Measurements from ENCODE around the gene ZNF492. TPM values are rescaled to one million over a fixed set of nuclear protein-coding genes. Genes with fewer than 3 reads are reported as not detected.

Gene ZNF492
- total RNA-seq, 1 experiment from 2014 or later = not detected

DNA sequence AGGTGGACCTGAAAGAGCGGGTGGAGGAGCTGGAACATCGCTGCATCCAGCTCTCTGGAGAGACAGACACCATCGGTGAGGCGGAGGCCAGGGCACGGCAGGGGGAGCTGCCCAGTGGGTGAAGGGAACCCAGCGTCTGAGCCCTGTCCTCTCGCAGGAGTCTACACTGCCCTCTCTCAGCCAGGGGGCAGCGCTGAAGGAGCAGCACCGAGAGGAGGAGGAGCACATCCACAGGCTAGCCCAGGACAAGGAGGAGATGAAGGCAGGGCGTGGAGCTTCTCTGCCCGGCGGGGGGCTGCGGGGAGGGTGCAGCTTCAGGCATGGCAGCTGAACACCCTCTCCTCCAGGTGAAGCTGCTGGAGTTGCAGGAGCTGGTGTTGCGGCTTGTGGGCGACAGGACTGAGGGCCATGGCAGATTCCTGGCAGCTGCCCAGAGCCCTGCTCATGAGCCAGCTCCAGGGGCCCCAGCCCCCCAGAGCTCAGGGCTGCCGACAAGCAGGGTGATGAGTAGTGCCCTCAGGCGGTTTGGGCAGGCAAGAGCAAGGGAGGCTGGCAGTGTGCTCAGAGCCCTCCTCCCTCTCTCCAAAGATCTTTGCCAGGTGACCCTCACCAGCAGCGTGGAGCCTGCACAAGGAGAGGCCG, 31.4 kb upstream of the ZNF492 start:
- Mint-ChIP-seq H3K27me3 (ENCODE audit: low read depth) (peaks cover 4% of the 10 kb centered on the region), H3K36me3 (ENCODE audit: insufficient read depth in 1 of 3, low read depth in 3 of 3) (peaks cover 22 to 35% (median 26%) of the 10 kb centered on the region in 3 experiments), H3K4me3 (no peak overlapping the region), H3K4me1 (no peaks in the 10 kb centered on the region), H3K9me3 (peaks cover 93 to 94% of the 10 kb centered on the region in 2 experiments), H3K27ac (no peak overlapping the region)
- no peak overlapping the region for H3K4ac ChIP-seq (ENCODE audit: low read depth, low read length)
- no peaks in the 10 kb centered on the region for H4K20me1 ChIP-seq (ENCODE audit: control insufficient read depth, insufficient read depth, insufficient read length)
- H4K8ac ChIP-seq (replicated peaks; ENCODE audit: insufficient read length, low read depth, low read length) = no peak overlapping the region
- H2BK12ac ChIP-seq (ENCODE audit: insufficient read length, low read depth, low read length) = no peak overlapping the region
- no CpG with 5 or more reads among the region's 19 CpGs for WGBS (ENCODE audit: extremely low coverage, insufficient read length, low lambda C conversion rate)
- no peak overlapping the region for H3K4me2 ChIP-seq (ENCODE audit: insufficient read depth, insufficient read length, low read length)
- no peak overlapping the region for H3K56ac ChIP-seq (ENCODE audit: insufficient read length, low read depth, low read length)
- no peak overlapping the region for H3K9ac ChIP-seq (ENCODE audit: extremely low read depth, insufficient read length, low read length)
- H3K18ac ChIP-seq (ENCODE audit: insufficient read length, low read depth, low read length) = no peak overlapping the region
- no peaks in the 10 kb centered on the region for H3K4me1 ChIP-seq (ENCODE audit: insufficient read depth, low read length)
- H3K14ac ChIP-seq (ENCODE audit: insufficient read depth, low read length) = no peak overlapping the region
- H3K27ac ChIP-seq (ENCODE audit: insufficient read length, low read depth, low read length) = no peak overlapping the region
- no peak overlapping the region for H2BK5ac ChIP-seq (ENCODE audit: insufficient read length, low read length)
- H2AFZ ChIP-seq (ENCODE audit: low read length) = no peak overlapping the region
- no peak overlapping the region for H4K5ac ChIP-seq (ENCODE audit: insufficient read length, low read depth, low read length)
- H3K23me2 ChIP-seq (ENCODE audit: insufficient read length, low read depth, low read length, poor library complexity, severe bottlenecking) = no peaks in the 10 kb centered on the region
- no peak overlapping the region for H2BK120ac ChIP-seq (ENCODE audit: low read depth, low read length, poor library complexity, severe bottlenecking)
- peaks cover 99% of the 10 kb centered on the region for H3K9me3 ChIP-seq (ENCODE audit: control insufficient read depth, low read depth, low read length)
- H3K79me1 ChIP-seq (ENCODE audit: insufficient read depth, low read depth, low read length, poor library complexity, severe bottlenecking) = no peaks in the 10 kb centered on the region
- DNase-seq = no peak
- no peak overlapping the region for H3T11ph ChIP-seq (ENCODE audit: low read length)
- TF ChIP-seq, protein P1, sequence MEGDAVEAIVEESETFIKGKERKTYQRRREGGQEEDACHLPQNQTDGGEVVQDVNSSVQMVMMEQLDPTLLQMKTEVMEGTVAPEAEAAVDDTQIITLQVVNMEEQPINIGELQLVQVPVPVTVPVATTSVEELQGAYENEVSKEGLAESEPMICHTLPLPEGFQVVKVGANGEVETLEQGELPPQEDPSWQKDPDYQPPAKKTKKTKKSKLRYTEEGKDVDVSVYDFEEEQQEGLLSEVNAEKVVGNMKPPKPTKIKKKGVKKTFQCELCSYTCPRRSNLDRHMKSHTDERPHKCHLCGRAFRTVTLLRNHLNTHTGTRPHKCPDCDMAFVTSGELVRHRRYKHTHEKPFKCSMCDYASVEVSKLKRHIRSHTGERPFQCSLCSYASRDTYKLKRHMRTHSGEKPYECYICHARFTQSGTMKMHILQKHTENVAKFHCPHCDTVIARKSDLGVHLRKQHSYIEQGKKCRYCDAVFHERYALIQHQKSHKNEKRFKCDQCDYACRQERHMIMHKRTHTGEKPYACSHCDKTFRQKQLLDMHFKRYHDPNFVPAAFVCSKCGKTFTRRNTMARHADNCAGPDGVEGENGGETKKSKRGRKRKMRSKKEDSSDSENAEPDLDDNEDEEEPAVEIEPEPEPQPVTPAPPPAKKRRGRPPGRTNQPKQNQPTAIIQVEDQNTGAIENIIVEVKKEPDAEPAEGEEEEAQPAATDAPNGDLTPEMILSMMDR (conservative IDR thresholded peaks at IDR 0.05) = no peak
- H2AK5ac ChIP-seq (ENCODE audit: insufficient read length, low read length) = no peak overlapping the region
- H3K79me2 ChIP-seq (ENCODE audit: insufficient read depth, low read length) = no peaks in the 10 kb centered on the region
- H2BK20ac ChIP-seq (ENCODE audit: low read depth, low read length, poor library complexity, severe bottlenecking) = no peak overlapping the region
- no peaks in the 10 kb centered on the region for H3K27me3 ChIP-seq (ENCODE audit: insufficient read depth, low read length)
- H4K91ac ChIP-seq (ENCODE audit: insufficient read length, low read depth, low read length) = no peak overlapping the region
- no peak overlapping the region for H2BK15ac ChIP-seq (ENCODE audit: low read depth, low read length)
- no peak overlapping the region for H3K23ac ChIP-seq (ENCODE audit: insufficient read length, low read depth, low read length)
